HG02938 (cell line): ENCODE data around the gene CPLX4.

Experiments used
- ATAC-seq: cut with Tn5 transposase; IDR thresholded peaks from one replicate; pipeline ENCODE4 v1.9.1; 2021; ENCODE audit warnings: mild to moderate bottlenecking, moderate library complexity; ENCODE audit not compliant: unreplicated experiment

Gene CPLX4

GRCh38 chr18:59318460-59319050, at the start of gene CPLX4:
Gene CPLX4, minus strand, starts transcription at chr18:59318649. Its CDS starts 187 bp downstream, at chr18:59318462.
- no peak for ATAC-seq

- ATAC-seq, result no peak
Measured at GRCh38 chr18:59360381-59360780, 41.9 kb upstream of the CPLX4 start.

- ATAC-seq, result peak; percentile 15
Measured at GRCh38 chr18:59359576-59359952, 41.1 kb upstream of the CPLX4 start.

GRCh38 chr18:59358712-59359575, 40.5 kb upstream of the CPLX4 start, which contains the start of gene LMAN1:
Gene LMAN1, minus strand, starts transcription at chr18:59359265. Its CDS starts 21 bp downstream, at chr18:59359244.
- peak; percentile 91 for ATAC-seq

- no peak for ATAC-seq
Measured at GRCh38 chr18:59358414-59358711, 39.9 kb upstream of the CPLX4 start.

GRCh38 chr18:59357928-59358327, 39.5 kb upstream of the CPLX4 start:
- no peak for ATAC-seq

GRCh38 chr18:59354731-59355130, 36.3 kb upstream of the CPLX4 start:
- ATAC-seq, result no peak

GRCh38 chr18:59353079-59353680, 34.7 kb upstream of the CPLX4 start:
- ATAC-seq, result no peak

GRCh38 chr18:59352250-59352855, 33.9 kb upstream of the CPLX4 start:
- no peak for ATAC-seq

GRCh38 chr18:59345556-59345955, 27.1 kb upstream of the CPLX4 start:
- ATAC-seq, result no peak

GRCh38 chr18:59344996-59345395, 26.5 kb upstream of the CPLX4 start:
- ATAC-seq, result no peak

GRCh38 chr18:59343926-59344325, 25.5 kb upstream of the CPLX4 start:
- no peak for ATAC-seq

- peak; percentile 57 for ATAC-seq
Measured at GRCh38 chr18:59340817-59341216, 22.4 kb upstream of the CPLX4 start.

- no peak for ATAC-seq
Measured at GRCh38 chr18:59340312-59340711, 21.9 kb upstream of the CPLX4 start.

- no peak for ATAC-seq
Measured at GRCh38 chr18:59332986-59333385, 14.5 kb upstream of the CPLX4 start.

- ATAC-seq, result no peak
Measured at GRCh38 chr18:59328683-59329082, 10.2 kb upstream of the CPLX4 start.

GRCh38 chr18:59325965-59326364, 7.5 kb upstream of the CPLX4 start:
- ATAC-seq, result no peak

- no peak for ATAC-seq
Measured at GRCh38 chr18:59324623-59324971, 6.1 kb upstream of the CPLX4 start.

GRCh38 chr18:59323931-59324622, 5.6 kb upstream of the CPLX4 start:
- no peak for ATAC-seq

GRCh38 chr18:59311631-59312030, 6.8 kb downstream of the CPLX4 start:
- no peak for ATAC-seq

GRCh38 chr18:59308938-59309260, 9.6 kb downstream of the CPLX4 start:
- ATAC-seq, result no peak
